HepG2 (cell line): ENCODE measurements around the gene TGM2. TPM values are rescaled to one million over a fixed set of nuclear protein-coding genes. Genes with fewer than 3 reads are reported as not detected.

Source experiments
- ATAC-seq: fragments of 200-7000 bp; cut with Tn5 transposase; 3 replicates; pipeline ENCODE4 v1.9.1; 2020; ENCODE audit warnings: mild to moderate bottlenecking, moderate library complexity
- BruUV-seq: library from RNA; stranded (reverse); fragments of 400-500 nt; replicated peaks from 2 replicates; lab custom pipeline; 2021; lab: Mats Ljungman, UMichigan
- CTCF ChIA-PET: fragments of 300-600 bp; formaldehyde crosslinking; extraction: SDS; loops from one replicate; lab custom pipeline; 2021; ENCODE audit warnings: low total read pairs, inconsistent platforms, low intra/inter-chr PET ratio; lab: Yijun Ruan, JAX
- POLR2A ChIA-PET: fragments of 350-600 bp; sonication (Branson Sonifier 250); formaldehyde crosslinking; loops from one replicate; lab custom pipeline; 2020; ENCODE audit warnings: antibody characterized with exemption, inconsistent platforms; lab: Yijun Ruan, JAX
- DNase-seq: peaks from one replicate; pipeline ENCODE4 v3.0.0-alpha.2; 2015; ENCODE audit warnings: low spot score
- FAIRE-seq: peaks from 3 replicates; lab custom pipeline; 2011; peaks lifted over from hg19 to GRCh38; lab: Jason Lieb, UNC
- H2AFZ ChIP-seq: one replicate; pipeline ENCODE4 v1.6.1; 2011; ENCODE audit warnings: low read length, inconsistent platforms
- H3K27ac ChIP-seq: fragments of 300-600 bp; 3 replicates; pipeline ENCODE4 v1.8.0; 2011; ENCODE audit warnings: mixed run types, mild to moderate bottlenecking, mixed read lengths, low read length, inconsistent platforms; ENCODE audit not compliant: insufficient read depth; ENCODE audit errors: extremely low read length
- H3K27me3 ChIP-seq, 2 experiments: fragments of 200-600 bp in 1 of 2; 2 replicates in 1 of 2; 3 replicates in 1 of 2; pipeline versions ENCODE4 v1.6.0 to v1.8.0; 2011; ENCODE audit warnings: low read length in 2 of 2, mild to moderate bottlenecking in 2 of 2, moderate library complexity in 2 of 2, inconsistent platforms in 1 of 2; ENCODE audit not compliant: insufficient read depth in 2 of 2, control insufficient read depth in 1 of 2
- H3K36me3 ChIP-seq, 2 experiments: fragments of 200-600 bp in 1 of 2; replicated peaks in 1 of 2; 2 replicates in 1 of 2; 3 replicates in 1 of 2; pipeline versions ENCODE4 v1.5.1 to v1.8.0; 2011; ENCODE audit warnings: low read length in 2 of 2, inconsistent platforms in 1 of 2; ENCODE audit not compliant: insufficient read depth in 2 of 2, control insufficient read depth in 1 of 2
- H3K4me1 ChIP-seq: 2 replicates; pipeline ENCODE4 v1.5.1; 2012; ENCODE audit warnings: low read length, inconsistent platforms; ENCODE audit not compliant: insufficient read depth
- H3K4me2 ChIP-seq: 2 replicates; pipeline ENCODE4 v1.6.0; 2011; ENCODE audit warnings: low read depth, low read length, inconsistent platforms
- H3K4me3 ChIP-seq, 3 experiments: fragments of 200-600 bp in 1 of 3; sonication (generic), shearing (Covaris generic) in 1 of 3; replicated peaks in 1 of 3; 2 replicates each; pipeline ENCODE4 v1.5.1; 2011 to 2016; ENCODE audit warnings: low read length in 3 of 3, inconsistent platforms in 2 of 3, low read depth in 2 of 3, mild to moderate bottlenecking in 2 of 3, control low read depth in 1 of 3, mixed read lengths in 1 of 3; ENCODE audit not compliant: insufficient read depth in 1 of 3
- H3K79me2 ChIP-seq: one replicate; pipeline ENCODE4 v1.6.1; 2011; ENCODE audit warnings: low read length, inconsistent platforms; ENCODE audit not compliant: insufficient read depth
- H3K9ac ChIP-seq: 2 replicates; pipeline ENCODE4 v1.6.0; 2011; ENCODE audit warnings: mild to moderate bottlenecking, low read depth, low read length, inconsistent platforms; ENCODE audit not compliant: insufficient read depth
- H3K9me3 ChIP-seq: 2 replicates; pipeline ENCODE4 v1.5.1; 2012; ENCODE audit warnings: mild to moderate bottlenecking, low read length
- H4K20me1 ChIP-seq: 2 replicates; pipeline ENCODE4 v1.6.0; 2011; ENCODE audit warnings: inconsistent platforms, mild to moderate bottlenecking, low read length, moderate library complexity; ENCODE audit not compliant: insufficient read depth
- ATF1 ChIP-seq: IDR thresholded peaks from 2 replicates; pipeline ENCODE4 v1.6.1; 2016; ENCODE audit warnings: mild to moderate bottlenecking, control low read depth
- CBX5 ChIP-seq: sonication (generic); formaldehyde crosslinking; IDR thresholded peaks from 2 replicates; pipeline ENCODE4 v1.4.0; 2020; ENCODE audit warnings: missing genetic modification reagents, borderline replicate concordance
- HIVEP1 ChIP-seq: sonication (generic); formaldehyde crosslinking; IDR thresholded peaks from 2 replicates; pipeline ENCODE4 v1.4.0; 2020; ENCODE audit warnings: mild to moderate bottlenecking, missing genetic modification reagents
- JUNB ChIP-seq: sonication (generic); formaldehyde crosslinking; IDR thresholded peaks from 2 replicates; pipeline ENCODE4 v1.8.0; 2022; ENCODE audit warnings: missing genetic modification reagents, mild to moderate bottlenecking, borderline replicate concordance
- MIER3 ChIP-seq: IDR thresholded peaks from 2 replicates; pipeline ENCODE4 v1.6.1; 2016; ENCODE audit warnings: missing compliant biosample characterization, borderline replicate concordance
- NFE2L1 ChIP-seq: sonication (generic); formaldehyde crosslinking; IDR thresholded peaks from 2 replicates; pipeline ENCODE4 v1.4.0; 2020; ENCODE audit warnings: missing genetic modification reagents, mild to moderate bottlenecking, borderline replicate concordance
- SALL1 ChIP-seq: sonication (generic); formaldehyde crosslinking; IDR thresholded peaks from 2 replicates; pipeline ENCODE4 v1.8.0; 2022; ENCODE audit warnings: mild to moderate bottlenecking, missing genetic modification reagents
- SNAPC2 ChIP-seq: sonication (generic); formaldehyde crosslinking; IDR thresholded peaks from 2 replicates; pipeline ENCODE4 v1.8.1; 2022; ENCODE audit warnings: mild to moderate bottlenecking, missing genetic modification reagents
- TEAD3 ChIP-seq: optimal IDR thresholded peaks from 2 replicates; pipeline ENCODE3; 2016; ENCODE audit warnings: borderline replicate concordance
- ZC3H13 ChIP-seq: sonication (generic); formaldehyde crosslinking; IDR thresholded peaks from 2 replicates; pipeline ENCODE4 v1.8.1; 2023; ENCODE audit warnings: mild to moderate bottlenecking, missing genetic modification reagents, moderate library complexity
- ZKSCAN1 ChIP-seq: fragments of 150-350 bp; IDR thresholded peaks from 2 replicates; pipeline ENCODE4 v1.6.1; 2014; ENCODE audit warnings: low read length
- ZMYM3 ChIP-seq: sonication (generic); formaldehyde crosslinking; IDR thresholded peaks from 2 replicates; pipeline ENCODE4 v1.5.1; 2020; ENCODE audit warnings: mild to moderate bottlenecking, missing genetic modification reagents
- ZNF24 ChIP-seq: fragments of 450-650 bp; IDR thresholded peaks from 2 replicates; pipeline ENCODE4 v1.6.1; 2017; ENCODE audit warnings: antibody characterized with exemption, mild to moderate bottlenecking
- ZNF296 ChIP-seq: sonication (generic); formaldehyde crosslinking; conservative IDR thresholded peaks from 2 replicates; pipeline ENCODE4 v1.5.0; 2020; ENCODE audit warnings: mild to moderate bottlenecking, missing genetic modification reagents
- ZNF367 ChIP-seq: sonication (generic); formaldehyde crosslinking; IDR thresholded peaks from 2 replicates; pipeline ENCODE4 v1.4.0; 2020; ENCODE audit warnings: missing genetic modification reagents, borderline replicate concordance
- ZNF44 ChIP-seq: sonication (generic); formaldehyde crosslinking; IDR thresholded peaks from 2 replicates; pipeline ENCODE4 v1.5.1; 2020; ENCODE audit warnings: mild to moderate bottlenecking, missing genetic modification reagents
- ZNF569 ChIP-seq: sonication (generic); formaldehyde crosslinking; IDR thresholded peaks from 2 replicates; pipeline ENCODE4 v1.5.0; 2020; ENCODE audit warnings: mild to moderate bottlenecking, missing genetic modification reagents, moderate library complexity, borderline replicate concordance
- ZNF570 ChIP-seq: sonication (generic); formaldehyde crosslinking; IDR thresholded peaks from 2 replicates; pipeline ENCODE4 v1.4.0; 2020; ENCODE audit warnings: mild to moderate bottlenecking, missing genetic modification reagents, borderline replicate concordance
- ZNF775 ChIP-seq: sonication (generic); formaldehyde crosslinking; IDR thresholded peaks from 2 replicates; pipeline ENCODE4 v1.4.0; 2020; ENCODE audit warnings: missing genetic modification reagents, mild to moderate bottlenecking, moderate library complexity, borderline replicate concordance
- ZUFSP ChIP-seq: sonication (generic); formaldehyde crosslinking; IDR thresholded peaks from 2 replicates; pipeline ENCODE4 v1.9.0; 2021; ENCODE audit warnings: missing genetic modification reagents, mild to moderate bottlenecking, borderline replicate concordance
- WGBS: methylation state at CpG from one replicate; pipeline ENCODE4 v1.1.6; 2017; ENCODE audit warnings: low lambda C conversion rate; 5-methylcytosine and 5-hydroxymethylcytosine counted together
- in situ Hi-C: cut with HindIII; loops from 2 replicates; pipeline ENCODE4 v1.10.0; 2017; ENCODE audit warnings: low pct_unique_long_range_greater_than_20kb; ENCODE audit not compliant: extremely low pct_ligation_motif_present
- intact Hi-C: fragments of 100-400 bp; cut with micrococcal nuclease; formaldehyde crosslinking; loops from one replicate; pipeline ENCODE4 v1.10.0; 2022; ENCODE audit not compliant: unreplicated experiment
- polyA plus RNA-seq, 8 experiments: library from polyadenylated mRNA; depleted of rRNA in 3 of 8; stranded (reverse) in 7 of 8; unstranded in 1 of 8; fragments of >200 nt; fragmentation: Illumina TruSeq in 4 of 8; extraction: Trizol in 4 of 8; gene quantifications; 2 replicates each; pipeline versions ENCODE4 v1.2.1 to v1.2.3, GENCODE V29; 2011 to 2016; ENCODE audit warnings: low read depth in 4 of 8, missing spikeins in 1 of 8, mixed read lengths in 1 of 8; ENCODE audit not compliant: insufficient read depth in 1 of 8
- total RNA-seq, 5 experiments: library from RNA; depleted of rRNA; stranded (reverse); fragments of >200 nt; fragmentation: Illumina TruSeq; extraction: Trizol; gene quantifications; 2 replicates each; pipeline ENCODE4 v1.2.3, GENCODE V29; 2016; ENCODE audit warnings: low read depth in 1 of 5
- TF ChIP-seq, protein P1 (sequence below): sonication (generic); formaldehyde crosslinking; IDR thresholded peaks from 2 replicates; pipeline ENCODE4 v1.4.0; 2020; ENCODE audit warnings: mild to moderate bottlenecking, missing genetic modification reagents, borderline replicate concordance

The TGM2 gene
- total and polyA plus RNA-seq, 2 of the 13 experiments (the other 11 are each of a cell fraction or from before 2014, with no cell fraction given) = 4.2 to 46.4 TPM

GRCh38 chr20:38165966-38166702, 1.1 kb upstream of the TGM2 start:
- Histone ChIP-seq H3K4me1 (peaks cover 95% of the 10 kb centered on the region), H3K36me3 (no peaks in the 10 kb centered on the region), H4K20me1 (no peaks in the 10 kb centered on the region), H3K27me3 (no peaks in the 10 kb centered on the region), H3K9me3 (no peaks in the 10 kb centered on the region), H3K27ac (no peak overlapping the region), H2AFZ (peak overlapping the region; percentile 20), H3K79me2 (no peaks in the 10 kb centered on the region), H3K4me2 (peak overlapping the region; percentile 85), H3K4me3 (peak overlapping the region in 2 of 3 experiments; percentile 5 to 82; a peak in 3 of 6 replicates), H3K9ac (no peak overlapping the region; the same call in 1 of the 2 replicates)
- BruUV-seq = no TSS peak
- ChIA-PET CTCF (interaction anchor here (0.8 to 4.4 kb wide), 7 partner anchors 40 to 133 kb away, joined by 3 to 54 read pairs (median 17); partner anchors contain the start of gene TTI1), POLR2A (interaction anchor here (0.7 to 5.0 kb wide), 7 partner anchors 23 to 133 kb away, joined by 3 to 33 read pairs (median 3); partner anchors contain the start of genes RPRD1B and TTI1)
- peak; percentile 55 for DNase-seq
- no peak for ATAC-seq
- intact Hi-C loops = loop anchor here (1.0 kb wide), 6 partner anchors 23 to 109 kb away; no protein-coding TSS in a partner anchor
- in situ Hi-C loops = loop anchor here (5.0 kb wide), 1 partner anchor 109 kb away; no protein-coding TSS in a partner anchor
- 24% methylated on average over 11 of the region's 11 CpGs for WGBS
- FAIRE-seq = no peak
- no peak for TF ChIP-seq ZNF24
- 0 out of 2 replicates have a peak, but pooled peaks have one; percentile 72 for TF ChIP-seq ZKSCAN1
- no peak for TF ChIP-seq CBX5 (CRISPR knock-in tag)
- TF ChIP-seq ZNF570 = no peak
- peak; percentile 7; the same call in 1 of the 2 replicates for TF ChIP-seq JUNB (CRISPR knock-in tag)
- TF ChIP-seq, protein P1, sequence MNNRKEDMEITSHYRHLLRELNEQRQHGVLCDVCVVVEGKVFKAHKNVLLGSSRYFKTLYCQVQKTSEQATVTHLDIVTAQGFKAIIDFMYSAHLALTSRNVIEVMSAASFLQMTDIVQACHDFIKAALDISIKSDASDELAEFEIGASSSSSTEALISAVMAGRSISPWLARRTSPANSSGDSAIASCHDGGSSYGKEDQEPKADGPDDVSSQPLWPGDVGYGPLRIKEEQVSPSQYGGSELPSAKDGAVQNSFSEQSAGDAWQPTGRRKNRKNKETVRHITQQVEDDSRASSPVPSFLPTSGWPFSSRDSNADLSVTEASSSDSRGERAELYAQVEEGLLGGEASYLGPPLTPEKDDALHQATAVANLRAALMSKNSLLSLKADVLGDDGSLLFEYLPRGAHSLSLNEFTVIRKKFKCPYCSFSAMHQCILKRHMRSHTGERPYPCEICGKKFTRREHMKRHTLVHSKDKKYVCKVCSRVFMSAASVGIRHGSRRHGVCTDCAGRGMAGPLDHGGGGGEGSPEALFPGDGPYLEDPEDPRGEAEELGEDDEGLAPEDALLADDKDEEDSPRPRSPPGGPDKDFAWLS (CRISPR knock-in tag) = no peak
- TF ChIP-seq MIER3 (CRISPR knock-in tag) = no peak
- TF ChIP-seq ZNF367 (CRISPR knock-in tag) = no peak
- 0 out of 2 replicates have a peak, but pooled peaks have one; percentile 4 for TF ChIP-seq HIVEP1 (CRISPR knock-in tag)
- TF ChIP-seq ZNF569 (CRISPR knock-in tag) = no peak
- TF ChIP-seq SALL1 (CRISPR knock-in tag) = 0 out of 2 replicates have a peak, but pooled peaks have one; percentile 21
- TF ChIP-seq ZNF775 (CRISPR knock-in tag) = no peak
- no peak for TF ChIP-seq ZMYM3 (CRISPR knock-in tag)
- no peak for TF ChIP-seq ATF1 (CRISPR knock-in tag)
- TF ChIP-seq ZNF44 (CRISPR knock-in tag) = no peak
- no peak for TF ChIP-seq ZUFSP (CRISPR knock-in tag)
- TF ChIP-seq SNAPC2 (CRISPR knock-in tag) = no peak
- TF ChIP-seq TEAD3 = peak; percentile 71
- TF ChIP-seq NFE2L1 (CRISPR knock-in tag) = no peak
- no peak for TF ChIP-seq ZC3H13 (CRISPR knock-in tag)
- no peak for TF ChIP-seq ZNF296 (CRISPR knock-in tag)
